ENCODE data around the gene HAGHL. TPM values are rescaled to one million over a fixed set of nuclear protein-coding genes. Genes with fewer than 3 reads are reported as not detected.

Gene HAGHL
- total RNA-seq, 2 experiments from 2014 or later: 8.4 to 11.2 TPM

GRCh38 chr16:756428-756827 lies 29.5 kb downstream of the HAGHL start:
- no peak for DNase-seq
- H3K36me3 Mint-ChIP-seq (ENCODE audit: low read depth): no peaks in the 10 kb centered on the region
- H3K27me3 Mint-ChIP-seq (ENCODE audit: low read depth): peaks cover 6% of the 10 kb centered on the region
- ATAC-seq: no peak
- H3K4me3 Mint-ChIP-seq: no peak overlapping the region
- CTCF ChIA-PET: interaction anchor here (0.8 to 1.5 kb wide), 2 partner anchors 13 to 40 kb away, joined by 3 read pairs; no protein-coding TSS in a partner anchor
- POLR2A ChIA-PET: no interaction called here
- peaks cover 7% of the 10 kb centered on the region for H3K4me1 Mint-ChIP-seq (ENCODE audit: low read depth)
- no peak overlapping the region for H3K27ac Mint-ChIP-seq
- no peaks in the 10 kb centered on the region for H3K9me3 Mint-ChIP-seq (ENCODE audit: insufficient read depth)

GRCh38 chr16:759110-759910 lies 32.4 kb downstream of the HAGHL start:
- ATAC-seq (no peak), DNase-seq (no peak)
- H3K27ac Mint-ChIP-seq: no peak overlapping the region
- peaks cover 7% of the 10 kb centered on the region for H3K4me1 Mint-ChIP-seq (ENCODE audit: low read depth)
- H3K36me3 Mint-ChIP-seq (ENCODE audit: low read depth): no peaks in the 10 kb centered on the region
- H3K9me3 Mint-ChIP-seq (ENCODE audit: insufficient read depth): no peaks in the 10 kb centered on the region
- no peak overlapping the region for H3K4me3 Mint-ChIP-seq
- H3K27me3 Mint-ChIP-seq (ENCODE audit: low read depth): peaks cover 4% of the 10 kb centered on the region
- ChIA-PET CTCF (no interaction called here), POLR2A (no interaction called here)

- no peak overlapping the region for H3K4me3 Mint-ChIP-seq
- ChIA-PET POLR2A (no interaction called here), CTCF (no interaction called here)
- no peaks in the 10 kb centered on the region for H3K9me3 Mint-ChIP-seq (ENCODE audit: insufficient read depth)
- H3K27ac Mint-ChIP-seq: no peak overlapping the region
- DNase-seq: no peak
- peaks cover 5% of the 10 kb centered on the region for H3K4me1 Mint-ChIP-seq (ENCODE audit: low read depth)
- H3K27me3 Mint-ChIP-seq (ENCODE audit: low read depth): peaks cover 4% of the 10 kb centered on the region
- no peaks in the 10 kb centered on the region for H3K36me3 Mint-ChIP-seq (ENCODE audit: low read depth)
- no peak for ATAC-seq
These were observed 33.2 kb downstream of the HAGHL start for GRCh38 chr16:760065-760464.

- Mint-ChIP-seq H3K4me1 (ENCODE audit: low read depth) (peaks cover 5% of the 10 kb centered on the region), H3K27ac (no peak within 1 kb of the TSS), H3K36me3 (ENCODE audit: low read depth) (no peaks in the 10 kb centered on the region), H3K27me3 (ENCODE audit: low read depth) (peaks cover 4% of the 10 kb centered on the region), H3K4me3 (no peak within 1 kb of the TSS), H3K9me3 (ENCODE audit: insufficient read depth) (no peaks in the 10 kb centered on the region)
- ChIA-PET CTCF (no interaction called here), POLR2A (no interaction called here)
- no peak for ATAC-seq
- no peak for DNase-seq
These were observed 33.8 kb downstream of the HAGHL start, which contains the start of gene MSLN for GRCh38 chr16:760545-761343. Gene MSLN, plus strand, starts transcription at chr16:760734. Its CDS starts 1,947 bp downstream, at chr16:762681.

GRCh38 chr16:761625-762513 lies 35.0 kb downstream of the HAGHL start:
- DNase-seq (no peak), ATAC-seq (no peak)
- no peak overlapping the region for H3K27ac Mint-ChIP-seq
- H3K4me1 Mint-ChIP-seq (ENCODE audit: low read depth): peaks cover 5% of the 10 kb centered on the region
- POLR2A ChIA-PET: no interaction called here
- no peak overlapping the region for H3K4me3 Mint-ChIP-seq
- no peaks in the 10 kb centered on the region for H3K36me3 Mint-ChIP-seq (ENCODE audit: low read depth)
- no peaks in the 10 kb centered on the region for H3K9me3 Mint-ChIP-seq (ENCODE audit: insufficient read depth)
- H3K27me3 Mint-ChIP-seq (ENCODE audit: low read depth): peaks cover 4% of the 10 kb centered on the region
- CTCF ChIA-PET: no interaction called here

- H3K36me3 Mint-ChIP-seq (ENCODE audit: low read depth): no peaks in the 10 kb centered on the region
- H3K4me3 Mint-ChIP-seq: no peak overlapping the region
- no peak overlapping the region for H3K27ac Mint-ChIP-seq
- CTCF ChIA-PET: no interaction called here
- H3K27me3 Mint-ChIP-seq (ENCODE audit: low read depth): peaks cover 1% of the 10 kb centered on the region
- no peaks in the 10 kb centered on the region for H3K9me3 Mint-ChIP-seq (ENCODE audit: insufficient read depth)
- no peak for DNase-seq
- POLR2A ChIA-PET: no interaction called here
- no peak for ATAC-seq
- H3K4me1 Mint-ChIP-seq (ENCODE audit: low read depth): peaks cover 2% of the 10 kb centered on the region
These were observed 35.8 kb downstream of the HAGHL start for GRCh38 chr16:762595-763268.

GRCh38 chr16:763369-764183 lies 36.7 kb downstream of the HAGHL start:
- ATAC-seq: peak; percentile 17
- Mint-ChIP-seq H3K4me1 (ENCODE audit: low read depth) (no peaks in the 10 kb centered on the region), H3K4me3 (no peak overlapping the region), H3K27ac (no peak overlapping the region), H3K27me3 (ENCODE audit: low read depth) (no peaks in the 10 kb centered on the region), H3K36me3 (ENCODE audit: low read depth) (no peaks in the 10 kb centered on the region), H3K9me3 (ENCODE audit: insufficient read depth) (no peaks in the 10 kb centered on the region)
- POLR2A ChIA-PET: no interaction called here
- DNase-seq: no peak
- CTCF ChIA-PET: no interaction called here

- CTCF ChIA-PET: no interaction called here
- no peaks in the 10 kb centered on the region for H3K36me3 Mint-ChIP-seq (ENCODE audit: low read depth)
- no peak overlapping the region for H3K4me3 Mint-ChIP-seq
- no peaks in the 10 kb centered on the region for H3K27me3 Mint-ChIP-seq (ENCODE audit: low read depth)
- H3K4me1 Mint-ChIP-seq (ENCODE audit: low read depth): no peaks in the 10 kb centered on the region
- H3K9me3 Mint-ChIP-seq (ENCODE audit: insufficient read depth): no peaks in the 10 kb centered on the region
- DNase-seq (no peak), ATAC-seq (no peak)
- POLR2A ChIA-PET: no interaction called here
- no peak overlapping the region for H3K27ac Mint-ChIP-seq
These were observed 37.4 kb downstream of the HAGHL start for GRCh38 chr16:764184-764750.

GRCh38 chr16:764848-765487 lies 38.1 kb downstream of the HAGHL start:
- POLR2A ChIA-PET: no interaction called here
- ATAC-seq (no peak), DNase-seq (no peak)
- Mint-ChIP-seq H3K9me3 (ENCODE audit: insufficient read depth) (no peaks in the 10 kb centered on the region), H3K4me1 (ENCODE audit: low read depth) (no peaks in the 10 kb centered on the region), H3K36me3 (ENCODE audit: low read depth) (no peaks in the 10 kb centered on the region), H3K27me3 (ENCODE audit: low read depth) (no peaks in the 10 kb centered on the region), H3K4me3 (no peak overlapping the region), H3K27ac (no peak overlapping the region)
- CTCF ChIA-PET: no interaction called here

- ChIA-PET CTCF (no interaction called here), POLR2A (no interaction called here)
- H3K9me3 Mint-ChIP-seq (ENCODE audit: insufficient read depth): no peaks in the 10 kb centered on the region
- ATAC-seq: no peak
- H3K27ac Mint-ChIP-seq: no peak overlapping the region
- no peaks in the 10 kb centered on the region for H3K4me1 Mint-ChIP-seq (ENCODE audit: low read depth)
- H3K36me3 Mint-ChIP-seq (ENCODE audit: low read depth): no peaks in the 10 kb centered on the region
- no peak for DNase-seq
- H3K4me3 Mint-ChIP-seq: no peak overlapping the region
- no peaks in the 10 kb centered on the region for H3K27me3 Mint-ChIP-seq (ENCODE audit: low read depth)
These were observed 38.6 kb downstream of the HAGHL start for GRCh38 chr16:765488-765865.

Measured in activated CD8-positive, alpha-beta T cell treated with anti-CD3 and anti-CD28 coated beads, Interleukin-2, amount 10 ng/mL, durations not matched to agents 7 days and 5 days (primary cell).